NCI-H226 (cell line): ENCODE measurements around the gene CCDC3.
A peak's percentile ranks its signal among the peaks of the same experiment; 100 is the strongest.
"Not testable (repeated sequence)": the region's sequence is repeated elsewhere in the genome, so short reads cannot be mapped to it uniquely, and the experiment has no call there.

Source experiments
- DNase-seq: peaks from one replicate; pipeline ENCODE4 v3.0.0-alpha.2; 2015

The CCDC3 gene

DNA sequence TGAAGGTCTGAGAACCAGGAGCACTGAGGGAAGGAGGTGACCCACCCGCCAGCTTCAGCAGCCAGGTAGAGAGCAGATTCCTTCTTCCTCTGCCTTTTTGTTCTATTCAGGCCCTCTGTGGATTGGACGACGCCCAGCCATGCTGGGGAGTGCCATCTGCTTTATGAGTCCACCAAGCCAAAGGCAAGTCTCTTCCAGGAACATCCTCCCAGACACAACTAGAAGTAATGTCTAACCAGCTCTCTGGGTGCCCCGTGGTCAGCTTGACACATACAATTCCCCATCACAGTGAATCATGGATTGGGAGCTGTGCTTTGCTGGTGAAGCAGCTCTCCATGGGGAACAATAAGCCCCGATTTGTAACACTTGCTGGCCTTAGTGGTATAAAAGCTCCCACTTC is 125.2 kb downstream of the CCDC3 start:
- DNase-seq: no peak

DNA sequence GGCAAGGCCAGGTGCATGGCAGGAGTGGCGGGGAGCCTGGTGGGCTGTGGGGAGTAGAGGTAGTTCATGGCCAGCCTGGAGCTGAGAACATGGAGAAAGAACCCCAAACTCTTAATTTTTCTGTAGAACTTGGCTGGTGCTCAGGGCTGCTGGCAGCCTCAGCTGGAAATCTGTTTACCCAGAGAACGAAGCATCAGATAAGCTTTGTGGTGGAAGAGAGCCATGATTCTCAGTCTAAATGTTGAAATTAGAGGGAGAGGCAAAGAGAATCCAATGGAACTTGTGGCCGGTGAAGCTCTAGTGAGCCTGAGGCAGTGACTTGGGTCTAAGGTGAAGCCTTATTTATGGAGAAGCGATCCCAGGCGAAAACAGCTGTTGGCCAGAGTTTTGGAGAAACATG is 126.4 kb downstream of the CCDC3 start:
- DNase-seq: peak; percentile 9

DNA sequence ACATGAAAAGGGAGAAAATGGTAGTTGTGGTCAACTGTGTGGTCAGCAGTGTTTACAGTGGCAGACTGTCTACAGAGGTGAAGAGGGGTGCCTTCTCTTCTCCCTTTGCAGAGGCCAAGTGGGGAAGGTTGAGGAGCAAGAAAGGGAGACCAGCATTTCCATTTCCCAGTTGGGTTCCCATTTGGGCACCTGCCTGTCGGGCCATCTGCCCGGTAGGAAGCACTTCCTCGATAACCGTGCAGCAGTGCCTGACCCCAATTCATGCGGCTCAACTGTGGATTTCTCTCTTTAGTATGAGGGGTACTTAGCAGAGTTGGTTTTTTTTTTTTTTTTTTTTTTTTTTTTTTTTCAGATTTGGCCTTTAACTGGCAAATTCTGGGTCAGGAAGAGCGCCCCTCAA is 127.0 kb downstream of the CCDC3 start:
- no peak for DNase-seq

DNA sequence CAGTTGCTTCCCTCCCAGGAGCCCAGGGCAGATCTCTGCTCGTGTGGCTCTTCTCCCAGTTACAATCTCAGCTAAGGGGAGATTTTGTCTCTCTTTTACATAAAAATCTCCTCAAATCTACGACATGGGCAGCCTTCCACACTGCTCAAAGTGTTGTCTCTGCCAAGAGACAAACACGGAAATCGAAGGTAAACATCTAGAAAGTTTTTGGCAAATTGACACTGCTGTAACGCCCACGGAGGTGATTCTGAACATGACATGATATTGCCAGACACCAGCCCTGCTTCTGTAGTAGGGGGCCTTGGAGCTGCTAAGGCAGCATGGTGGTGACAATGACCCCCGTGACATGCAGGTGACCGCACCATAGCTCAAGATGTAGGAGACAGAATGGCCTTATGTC is 128.3 kb downstream of the CCDC3 start:
- no peak for DNase-seq

DNA sequence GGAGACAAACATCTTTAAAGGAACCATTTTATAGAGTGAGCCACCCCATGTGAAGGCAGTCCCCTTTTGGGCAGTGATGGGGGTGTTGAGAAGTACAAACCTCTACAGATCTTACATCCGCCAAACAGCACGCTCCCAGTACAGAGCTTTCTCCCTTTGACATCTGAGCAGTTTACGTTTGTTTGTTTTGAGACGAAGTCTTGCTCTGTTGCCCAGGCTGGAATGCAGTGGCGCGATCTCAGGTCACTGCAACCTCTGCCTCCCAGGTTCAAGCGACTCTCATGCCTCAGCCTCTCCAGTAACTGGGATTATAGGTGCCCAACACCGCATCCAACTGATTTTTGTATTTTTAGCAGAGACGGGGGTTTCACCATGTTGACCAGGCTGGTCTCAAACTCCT is 128.9 kb downstream of the CCDC3 start:
- no peak for DNase-seq

DNA sequence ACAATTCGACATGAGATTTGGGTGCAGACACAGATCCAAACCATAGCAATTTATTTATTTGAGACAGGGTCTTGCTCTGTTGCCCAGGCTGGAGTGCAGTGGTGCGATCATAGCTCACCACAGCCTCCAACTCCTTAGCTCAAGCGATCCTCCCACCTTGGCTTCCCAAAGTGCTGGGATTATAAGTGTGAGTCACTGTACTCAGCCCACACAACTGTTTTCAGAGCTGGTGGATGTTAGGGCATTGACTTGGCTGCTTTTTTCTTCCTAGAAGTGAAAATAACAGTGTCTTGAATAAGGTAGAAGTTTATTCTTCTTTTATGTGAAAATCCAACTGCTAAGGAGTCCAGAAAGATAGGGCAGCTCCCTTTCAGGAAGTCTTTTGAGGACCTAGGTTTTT is 132.1 kb downstream of the CCDC3 start:
- DNase-seq: peak; percentile 76

DNA sequence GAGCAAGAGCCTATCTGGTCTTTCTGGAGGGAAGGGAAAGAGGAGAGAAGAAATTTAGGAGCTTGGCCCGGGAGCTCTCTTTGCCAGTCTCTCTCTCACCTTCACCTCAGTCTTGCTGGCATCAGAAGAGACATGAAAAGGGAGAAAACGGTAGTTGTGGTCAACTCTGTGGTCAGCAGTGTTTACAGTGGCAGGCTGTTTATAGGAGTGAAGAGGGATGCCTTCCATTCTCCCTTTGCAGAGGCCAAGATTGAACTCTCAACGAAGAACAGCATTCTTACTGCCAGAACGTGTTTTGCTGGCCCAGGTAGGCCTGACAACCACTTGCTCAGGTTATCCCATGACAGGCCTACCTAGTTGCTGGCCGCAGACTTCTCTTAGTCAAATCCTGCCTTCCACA is 133.3 kb downstream of the CCDC3 start:
- DNase-seq: no peak

DNA sequence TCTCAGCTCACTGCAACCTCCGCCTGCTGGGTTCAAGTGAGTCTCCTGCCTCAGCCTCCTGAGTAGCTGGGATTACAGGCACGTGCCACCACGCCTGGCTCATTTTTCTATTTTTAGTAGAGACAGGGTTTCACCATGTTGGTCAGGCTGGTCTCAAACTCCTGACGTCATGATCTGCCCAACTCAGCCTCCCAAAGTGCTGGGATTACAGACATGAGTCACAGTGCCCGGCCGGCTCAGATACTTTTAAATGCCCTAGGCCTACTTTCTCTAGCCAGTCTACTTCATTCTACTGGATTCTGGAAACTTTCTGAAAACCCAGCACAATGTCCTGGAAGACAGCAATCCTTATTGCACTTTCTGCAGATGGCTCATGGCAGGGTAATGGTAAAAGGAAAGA is 136.0 kb downstream of the CCDC3 start:
- DNase-seq: not testable (repeated sequence)

DNA sequence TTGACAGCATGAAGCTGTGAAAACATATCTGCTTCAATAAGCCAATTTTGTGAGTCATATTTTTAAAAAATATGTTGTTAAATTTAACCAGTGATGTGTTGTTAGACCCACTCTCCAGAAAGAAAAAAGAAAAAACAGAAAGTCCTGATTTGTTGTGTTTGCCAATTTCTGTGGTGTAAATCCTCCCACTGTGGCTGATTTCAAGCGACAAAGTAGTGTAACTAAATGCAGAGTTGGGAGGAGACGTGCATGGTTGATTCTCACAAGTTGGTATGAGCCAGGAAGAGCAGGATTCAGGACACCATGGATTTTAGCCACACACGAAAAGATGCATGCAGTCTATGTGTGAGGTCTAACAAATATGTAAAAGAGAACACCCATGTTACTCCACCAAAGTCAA is 139.1 kb downstream of the CCDC3 start:
- no peak for DNase-seq

DNA sequence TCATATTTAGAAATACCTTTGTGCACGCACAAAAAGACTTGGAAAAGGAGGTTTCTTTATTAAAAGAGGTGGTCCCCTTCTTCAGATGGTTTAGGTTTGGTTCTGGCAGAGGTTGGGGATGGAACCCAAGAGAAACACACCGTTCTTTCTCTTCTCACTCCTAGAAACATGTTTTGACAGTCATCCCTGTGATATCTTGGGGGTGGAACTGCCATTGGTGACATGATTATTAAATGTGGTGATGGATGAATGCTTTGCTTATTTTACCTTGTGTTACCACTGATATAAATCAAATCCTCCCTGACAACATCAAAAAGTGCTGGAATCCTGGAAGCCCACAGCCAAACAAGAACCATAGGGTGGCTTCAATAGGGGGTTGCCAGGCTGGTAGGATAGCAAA is 146.5 kb downstream of the CCDC3 start:
- no peak for DNase-seq

DNA sequence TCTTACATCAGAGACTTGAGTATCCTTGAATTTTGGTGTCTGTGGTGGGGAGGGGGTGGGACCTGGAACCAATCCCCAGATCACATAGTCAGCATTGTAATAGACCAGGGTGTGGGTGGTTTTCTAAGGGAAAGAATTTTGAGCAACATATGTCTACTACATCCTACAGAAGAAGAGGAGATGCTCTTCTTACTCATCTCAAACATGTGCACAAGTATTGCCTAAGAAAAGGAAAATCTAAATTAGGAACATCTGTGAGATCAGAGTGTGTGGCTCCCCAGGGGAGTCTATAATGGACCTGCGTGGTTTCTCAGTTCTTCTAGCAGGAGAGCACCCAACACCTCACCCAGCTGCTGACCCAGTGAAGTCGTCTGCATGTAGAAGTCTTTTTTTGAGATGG is 148.8 kb downstream of the CCDC3 start:
- no peak for DNase-seq

DNA sequence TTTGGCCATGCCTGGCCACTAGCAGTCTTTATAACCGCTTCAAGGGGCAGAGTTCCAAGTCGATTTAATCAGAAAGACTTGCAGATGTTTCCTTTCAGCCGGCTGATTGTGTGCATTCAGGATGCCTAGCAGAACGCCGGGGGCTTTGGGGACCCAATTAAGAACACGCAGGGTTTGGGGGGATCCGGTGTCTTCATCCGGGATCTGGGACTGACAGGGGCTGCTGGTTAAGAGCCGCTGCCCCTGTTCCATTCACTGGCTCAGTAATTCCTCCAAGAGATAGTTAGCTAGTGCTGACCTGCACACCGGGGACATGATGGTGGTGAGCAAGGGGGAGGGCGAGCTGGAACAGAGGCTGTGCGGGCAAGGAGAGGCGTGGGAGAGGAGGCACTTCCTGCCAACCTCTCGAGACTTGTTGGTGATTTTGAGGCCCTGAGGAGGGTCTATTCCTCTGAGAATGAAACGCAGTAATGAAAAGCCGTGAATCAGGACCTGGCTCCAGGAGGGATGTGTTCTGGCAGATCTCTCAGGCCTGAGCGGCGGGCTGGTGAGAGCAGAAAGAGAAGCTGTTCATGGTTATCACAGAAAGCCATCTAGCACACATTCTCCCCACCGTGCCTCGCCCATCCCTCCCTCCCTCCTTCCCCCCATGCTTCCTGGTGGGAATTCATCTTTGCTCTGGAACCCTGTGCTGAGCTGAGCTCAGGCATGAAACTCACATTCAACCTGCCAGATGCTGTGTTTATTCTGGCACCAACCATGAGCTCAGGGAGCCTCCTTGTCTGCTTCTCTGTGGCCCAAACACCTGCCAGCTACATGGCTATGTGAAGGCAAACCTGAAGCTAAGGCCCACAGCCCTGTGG is 152.0 kb downstream of the CCDC3 start:
- no peak for DNase-seq

DNA sequence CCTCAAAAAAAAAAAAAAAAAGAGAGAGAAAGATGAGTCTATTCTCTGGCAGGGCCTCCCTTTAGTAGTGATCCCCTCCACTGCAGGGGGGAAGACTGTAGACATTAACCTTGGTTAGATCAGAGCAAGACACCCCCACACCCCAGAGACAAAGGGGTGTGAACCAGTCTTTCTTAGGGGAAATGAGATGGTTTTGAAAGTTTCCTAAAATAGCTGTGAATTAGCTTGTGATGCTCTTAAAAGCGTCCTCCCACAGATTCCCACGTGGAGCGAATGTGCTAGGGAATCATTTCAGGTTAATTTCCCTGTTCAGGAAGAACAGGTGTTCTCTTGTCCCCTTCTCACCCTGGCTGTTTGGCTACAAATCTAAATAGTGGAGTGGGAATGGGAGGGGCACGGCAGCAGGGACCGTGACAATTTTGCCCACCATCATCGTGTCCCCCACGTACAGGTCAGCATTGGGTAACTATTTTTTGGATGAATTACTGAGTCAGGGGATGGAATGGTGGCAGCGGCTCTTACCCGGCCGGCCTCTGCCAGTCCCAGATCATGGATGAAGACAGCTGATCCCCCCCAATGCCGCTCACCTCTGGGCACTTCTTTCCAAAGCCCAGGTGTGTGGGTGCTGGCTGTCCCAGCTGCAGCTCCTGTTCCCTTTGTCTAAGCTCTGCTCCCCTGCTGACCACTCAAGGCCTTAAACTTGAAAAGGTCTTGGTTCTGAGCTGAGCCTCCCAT is 152.9 kb downstream of the CCDC3 start:
- DNase-seq: no peak

DNA sequence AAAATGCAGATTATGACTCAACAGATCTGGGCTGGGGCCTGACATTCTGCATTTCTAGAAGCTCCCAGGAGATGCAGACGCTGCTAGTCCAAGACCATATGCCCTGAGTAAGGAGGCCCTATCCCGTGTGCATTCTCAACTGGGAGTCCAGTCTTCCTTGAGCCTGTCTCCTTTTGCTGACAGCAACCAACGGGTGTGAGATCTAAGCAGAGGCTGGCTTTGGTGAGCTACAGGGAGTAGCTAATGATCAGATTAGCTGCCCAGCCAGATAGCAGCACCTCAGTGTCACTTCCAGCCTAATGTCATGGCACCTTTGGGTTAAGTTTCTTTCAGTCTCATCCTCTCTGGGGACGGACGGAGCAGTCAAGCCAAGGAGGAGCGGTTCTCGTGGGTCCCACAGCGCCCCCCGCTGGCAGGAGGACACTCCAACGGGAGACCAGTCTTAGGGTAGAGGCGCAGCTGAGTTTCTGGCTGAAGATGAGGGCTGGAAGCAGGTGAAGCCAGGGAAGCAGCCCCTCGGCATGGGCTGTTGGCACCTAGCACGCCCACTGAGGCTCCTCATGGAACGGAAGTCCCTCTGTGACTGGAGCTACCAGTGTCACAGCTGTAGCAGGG is 154.0 kb downstream of the CCDC3 start:
- DNase-seq: no peak

DNA sequence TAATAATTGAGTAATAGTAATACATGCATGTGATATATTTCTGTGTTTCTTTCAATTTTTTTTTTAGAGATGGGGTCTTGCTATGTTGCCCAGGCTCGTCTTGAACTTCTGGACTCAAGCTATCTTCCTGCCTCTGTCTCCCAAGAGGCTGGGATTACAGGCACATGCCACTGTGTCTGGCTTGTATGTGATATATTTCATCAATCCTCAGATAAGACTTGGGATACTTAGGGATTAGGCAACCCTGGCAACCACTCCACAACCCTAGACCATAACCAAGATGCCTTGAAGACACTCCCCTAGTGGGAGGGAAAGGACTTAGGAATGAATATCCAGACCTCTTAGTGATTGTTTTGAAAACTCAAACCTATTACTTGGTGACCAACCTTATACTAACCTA is 154.8 kb downstream of the CCDC3 start:
- DNase-seq: peak; percentile 88
